ENCODE data around the gene TMEM248. TPM values are rescaled to one million over a fixed set of nuclear protein-coding genes. Genes with fewer than 3 reads are reported as not detected.
A peak's percentile ranks its signal among the peaks of the same experiment; 100 is the strongest.
"Not testable (repeated sequence)": the region's sequence is repeated elsewhere in the genome, so short reads cannot be mapped to it uniquely, and the experiment has no call there.

The TMEM248 gene
- total RNA-seq, 4 donors from 2014 or later, result 98.1 to 111 (median 108) TPM

DNA sequence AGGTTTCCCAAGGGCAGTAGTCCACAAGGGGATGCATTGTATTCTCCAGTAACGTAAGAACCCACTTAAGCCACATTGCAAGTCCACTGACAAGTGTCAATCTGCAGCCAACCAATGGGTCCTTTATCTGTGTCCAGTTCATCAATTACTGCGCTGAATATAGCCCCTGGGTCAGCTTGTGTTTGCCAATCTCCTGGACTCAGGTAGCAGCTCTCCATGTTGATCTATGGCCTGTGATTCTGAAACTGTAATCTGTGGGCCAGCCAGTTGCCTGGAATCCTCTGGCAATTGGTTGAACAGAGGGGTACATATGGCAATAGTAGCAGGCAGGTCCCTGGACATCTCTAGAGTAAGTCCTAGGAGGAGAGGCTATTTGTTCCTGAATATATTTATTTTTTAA is 8.8 kb upstream of the TMEM248 start:
- TF ChIP-seq, protein P1, sequence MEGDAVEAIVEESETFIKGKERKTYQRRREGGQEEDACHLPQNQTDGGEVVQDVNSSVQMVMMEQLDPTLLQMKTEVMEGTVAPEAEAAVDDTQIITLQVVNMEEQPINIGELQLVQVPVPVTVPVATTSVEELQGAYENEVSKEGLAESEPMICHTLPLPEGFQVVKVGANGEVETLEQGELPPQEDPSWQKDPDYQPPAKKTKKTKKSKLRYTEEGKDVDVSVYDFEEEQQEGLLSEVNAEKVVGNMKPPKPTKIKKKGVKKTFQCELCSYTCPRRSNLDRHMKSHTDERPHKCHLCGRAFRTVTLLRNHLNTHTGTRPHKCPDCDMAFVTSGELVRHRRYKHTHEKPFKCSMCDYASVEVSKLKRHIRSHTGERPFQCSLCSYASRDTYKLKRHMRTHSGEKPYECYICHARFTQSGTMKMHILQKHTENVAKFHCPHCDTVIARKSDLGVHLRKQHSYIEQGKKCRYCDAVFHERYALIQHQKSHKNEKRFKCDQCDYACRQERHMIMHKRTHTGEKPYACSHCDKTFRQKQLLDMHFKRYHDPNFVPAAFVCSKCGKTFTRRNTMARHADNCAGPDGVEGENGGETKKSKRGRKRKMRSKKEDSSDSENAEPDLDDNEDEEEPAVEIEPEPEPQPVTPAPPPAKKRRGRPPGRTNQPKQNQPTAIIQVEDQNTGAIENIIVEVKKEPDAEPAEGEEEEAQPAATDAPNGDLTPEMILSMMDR (IDR thresholded peaks at IDR 0.05), result no peak
- no peak for DNase-seq (ENCODE audit: low spot score)
- ATAC-seq (ENCODE audit: low FRiP score), result no peak

DNA sequence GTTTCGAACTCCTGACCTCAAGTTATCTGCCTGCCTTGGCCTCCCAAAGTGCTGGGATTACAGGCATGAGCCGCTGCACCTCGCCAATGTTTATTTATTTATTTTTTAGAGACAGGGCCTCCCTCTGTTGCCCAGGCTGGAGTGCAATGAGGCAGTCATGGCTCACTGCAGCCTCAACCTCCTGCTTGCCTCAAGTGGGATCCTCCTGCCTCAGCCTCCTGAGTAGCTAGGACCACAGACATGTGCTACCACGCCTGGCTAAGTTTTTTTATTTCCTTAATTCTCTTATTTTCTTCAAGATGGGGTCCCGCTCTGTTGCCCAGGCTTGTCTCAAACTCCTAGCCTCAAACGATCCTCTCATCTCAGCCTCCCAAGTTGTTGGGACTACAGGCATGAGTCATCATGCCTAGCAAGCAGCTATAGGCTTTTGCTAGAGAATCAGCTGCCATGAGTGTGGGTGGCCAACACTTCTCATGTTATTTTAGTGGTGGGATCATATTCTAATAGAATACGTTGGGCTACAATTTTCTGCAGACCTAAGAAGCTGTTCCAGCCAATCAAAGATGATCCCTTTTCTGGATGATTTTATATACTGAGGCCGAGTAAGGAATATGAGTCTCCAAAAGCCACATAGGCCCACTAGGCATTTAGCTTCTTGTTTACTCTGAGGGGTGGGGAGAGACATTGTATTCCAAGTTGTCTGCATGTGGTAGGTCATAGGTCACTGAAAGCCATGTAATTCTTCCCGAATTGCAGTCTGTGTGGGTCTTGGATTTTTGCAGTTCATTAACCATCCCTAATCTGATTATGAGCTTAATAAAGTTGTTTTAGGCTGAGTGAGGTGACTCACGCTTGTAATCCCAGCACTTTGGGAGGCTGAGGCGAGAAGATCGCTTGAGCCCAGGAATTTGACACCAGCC is 7.6 kb upstream of the TMEM248 start:
- DNase-seq (ENCODE audit: low spot score) (no peak), ATAC-seq (ENCODE audit: low FRiP score) (no peak)
- TF ChIP-seq, protein P1 (IDR thresholded peaks at IDR 0.05), result no peak

DNA sequence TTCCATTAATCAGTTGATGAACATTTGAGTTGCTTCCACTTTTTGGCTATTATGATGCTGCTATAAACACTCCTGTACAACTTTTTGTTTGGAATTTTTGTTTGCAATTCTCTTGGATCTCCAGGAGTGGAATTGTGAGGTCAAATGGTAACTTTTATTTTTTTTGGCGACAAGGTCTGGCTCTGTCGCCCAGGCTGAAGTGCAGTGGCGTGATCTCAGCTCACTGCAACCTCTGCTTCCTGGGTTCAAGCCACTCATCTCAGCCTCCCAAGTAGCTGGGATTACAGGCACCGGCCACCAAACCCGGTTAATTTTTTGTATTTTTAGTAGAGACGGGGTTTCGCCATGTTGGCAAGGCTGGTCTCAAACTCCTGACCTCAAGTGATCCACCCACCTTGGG is 3.1 kb upstream of the TMEM248 start:
- DNase-seq (ENCODE audit: low spot score); ATAC-seq (ENCODE audit: low FRiP score): not testable (repeated sequence)

DNA sequence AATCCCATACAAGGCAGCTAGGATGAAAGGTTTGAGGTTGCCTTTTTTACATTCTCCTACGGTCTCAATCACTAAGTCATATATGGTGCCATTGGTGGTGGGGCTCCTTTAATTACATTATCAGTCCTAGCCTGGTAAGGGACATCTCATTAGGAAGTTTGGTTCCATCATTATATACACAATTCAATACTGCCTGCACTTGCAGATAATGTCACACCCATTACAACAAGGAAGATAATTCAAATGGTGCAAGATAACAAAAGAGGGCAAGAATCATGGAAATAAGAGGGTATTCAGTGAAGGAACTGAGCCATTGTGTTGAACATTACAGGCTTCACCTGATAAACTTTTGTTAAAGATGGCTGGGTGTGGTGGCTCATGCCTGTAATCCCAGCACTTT is 1.7 kb upstream of the TMEM248 start:
- TF ChIP-seq, protein P1 (IDR thresholded peaks at IDR 0.05), result no peak
- no peak for DNase-seq (ENCODE audit: low spot score)
- no peak for ATAC-seq (ENCODE audit: low FRiP score)

DNA sequence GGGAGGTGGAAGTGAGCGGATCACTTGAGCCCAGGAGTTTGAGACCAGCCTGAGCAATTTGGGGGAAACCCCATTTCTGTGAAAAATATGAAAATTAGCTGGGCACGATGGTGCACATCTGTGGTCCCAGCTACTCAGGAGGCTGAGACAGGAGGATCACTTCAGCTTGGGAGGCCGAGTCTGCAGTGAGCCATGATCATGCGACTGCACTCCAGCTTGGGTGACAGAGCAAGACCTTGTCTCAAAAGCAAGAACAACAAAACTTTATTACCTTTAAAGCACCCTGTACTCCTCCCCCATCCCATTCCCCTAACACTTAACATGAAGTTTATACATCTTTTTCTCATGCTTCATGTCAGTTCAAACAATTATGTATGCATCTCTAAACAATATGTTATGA is 1.3 kb upstream of the TMEM248 start:
- TF ChIP-seq, protein P1 (IDR thresholded peaks at IDR 0.05), result no peak

DNA sequence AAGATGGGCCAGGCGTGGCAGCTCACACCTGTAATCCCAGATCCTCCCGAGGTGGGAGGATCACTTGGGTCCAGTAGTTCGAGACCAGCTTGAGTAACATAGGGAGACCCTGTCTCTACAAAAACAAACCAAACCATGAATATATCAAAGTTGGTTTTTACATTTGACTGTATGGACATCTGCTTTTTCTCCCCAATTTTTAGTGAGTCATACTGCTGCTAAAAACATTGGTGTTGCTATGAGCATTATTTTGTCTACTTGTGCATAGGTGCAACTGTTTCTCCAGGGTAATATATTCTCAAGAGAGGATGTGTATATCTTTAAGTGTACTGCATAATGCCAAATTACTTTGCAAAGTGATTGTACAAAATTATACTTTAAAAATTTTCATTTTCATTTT is 769 bp upstream of the TMEM248 start:
- TF ChIP-seq, protein P1 (IDR thresholded peaks at IDR 0.05), result no peak
- ATAC-seq (ENCODE audit: low FRiP score) (no peak), DNase-seq (ENCODE audit: low spot score) (no peak)

More for the DNA sequence above, 1.3 kb upstream of the TMEM248 start:
- DNase-seq (ENCODE audit: low spot score) (no peak), ATAC-seq (ENCODE audit: low FRiP score) (no peak)

DNA sequence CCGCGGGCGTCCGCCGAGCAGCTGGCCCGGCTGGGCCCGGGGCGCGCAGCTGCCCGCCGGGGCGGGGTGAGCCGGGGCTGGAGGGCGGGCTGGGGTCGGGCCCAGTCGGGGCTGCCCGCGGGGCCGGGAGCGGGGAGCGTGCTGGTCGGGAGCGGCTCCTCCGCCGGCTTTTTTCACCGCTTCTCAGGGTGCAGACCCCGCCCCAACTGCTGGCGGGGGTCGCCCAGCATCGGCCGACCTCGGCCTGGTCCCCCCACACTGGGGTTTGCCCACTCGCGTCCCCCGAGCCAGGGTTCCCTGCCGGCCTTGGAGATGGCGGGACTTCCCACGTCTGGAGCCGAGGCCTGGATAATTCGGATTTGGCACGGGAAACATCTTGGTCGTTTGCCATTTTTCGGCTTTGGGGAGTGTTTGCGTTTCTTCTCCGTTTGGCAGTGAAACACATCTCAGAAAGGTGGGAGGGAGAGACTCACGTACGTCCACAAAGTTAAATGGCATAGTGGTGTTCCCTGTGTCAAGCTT is 432 bp downstream of the TMEM248 start:
- DNase-seq (ENCODE audit: low spot score) (peak; percentile 32), ATAC-seq (ENCODE audit: low FRiP score) (peak; percentile 62)
- TF ChIP-seq, protein P1 (IDR thresholded peaks at IDR 0.05), result no peak
